HEK293 (cell line): ENCODE results near the gene CAMK2D.

Source experiments
- CTCF ChIA-PET: fragments of 350-600 bp; formaldehyde crosslinking; extraction: SDS; loops from one replicate; lab custom pipeline; 2021; ENCODE audit warnings: antibody characterized with exemption; lab: Yijun Ruan, JAX
- POLR2A ChIA-PET: fragments of 300-600 bp; formaldehyde crosslinking; extraction: SDS; loops from one replicate; lab custom pipeline; 2020; ENCODE audit warnings: antibody characterized with exemption, inconsistent platforms; lab: Yijun Ruan, JAX
- H3K27ac ChIP-seq: fragments of 200-500 bp; sonication (Bioruptor generic); 2 replicates; pipeline ENCODE4 v1.5.1; 2014; ENCODE audit warnings: low read depth, low read length, control low read depth, inconsistent platforms; ENCODE audit errors: extremely low read depth
- H3K36me3 ChIP-seq, 2 experiments: fragments of 200-500 bp in 1 of 2; sonication (Bioruptor generic) in 1 of 2; 1 replicate in 1 of 2; 2 replicates in 1 of 2; pipeline ENCODE4 v1.5.1; 2014 to 2017; ENCODE audit warnings: inconsistent platforms in 2 of 2, low read length in 2 of 2; ENCODE audit not compliant: control insufficient read depth in 2 of 2, insufficient read depth in 1 of 2
- H3K4me1 ChIP-seq: fragments of 200-500 bp; sonication (Bioruptor generic); 2 replicates; pipeline ENCODE4 v1.5.1; 2014; ENCODE audit warnings: mild to moderate bottlenecking, low read length, inconsistent platforms; ENCODE audit not compliant: control insufficient read depth, insufficient read depth
- H3K4me3 ChIP-seq: 2 replicates; pipeline ENCODE4 v1.5.1; 2011; ENCODE audit warnings: low read depth, mild to moderate bottlenecking, control low read depth, low read length, moderate library complexity
- H3K9me3 ChIP-seq: fragments of 200-500 bp; sonication (Bioruptor generic); 2 replicates; pipeline ENCODE4 v1.5.1; 2014; ENCODE audit warnings: low read depth, low read length, inconsistent platforms; ENCODE audit not compliant: control insufficient read depth, insufficient read depth
- EGR2 ChIP-seq: fragments of 450-650 bp; formaldehyde crosslinking; IDR thresholded peaks from 2 replicates; pipeline ENCODE4 v1.5.1; 2016; ENCODE audit warnings: low read depth, missing biosample characterization, missing genetic modification characterization
- GLIS2 ChIP-seq: fragments of 450-650 bp; formaldehyde crosslinking; IDR thresholded peaks from 2 replicates; pipeline ENCODE4 v1.5.1; 2016; ENCODE audit warnings: missing biosample characterization, missing genetic modification characterization
- HOXC10 ChIP-seq: sonication (generic); formaldehyde crosslinking; IDR thresholded peaks from 2 replicates; pipeline ENCODE4 v1.8.1; 2023; ENCODE audit warnings: mild to moderate bottlenecking, missing genetic modification reagents
- MYNN ChIP-seq: fragments of 450-650 bp; formaldehyde crosslinking; IDR thresholded peaks from 2 replicates; pipeline ENCODE4 v1.5.1; 2016; ENCODE audit warnings: missing biosample characterization, missing genetic modification characterization, borderline replicate concordance
- ZBTB8A ChIP-seq: fragments of 450-650 bp; formaldehyde crosslinking; IDR thresholded peaks from 2 replicates; pipeline ENCODE4 v1.5.1; 2016; ENCODE audit warnings: missing biosample characterization, missing genetic modification characterization
- ZEB2 ChIP-seq: fragments of 450-650 bp; formaldehyde crosslinking; IDR thresholded peaks from 2 replicates; pipeline ENCODE4 v1.5.1; 2016; ENCODE audit warnings: missing biosample characterization, missing genetic modification characterization
- ZIC2 ChIP-seq: fragments of 450-650 bp; formaldehyde crosslinking; IDR thresholded peaks from 2 replicates; pipeline ENCODE4 v1.5.1; 2016; ENCODE audit warnings: missing biosample characterization, missing genetic modification characterization
- ZNF114 ChIP-seq: fragments of 450-650 bp; formaldehyde crosslinking; IDR thresholded peaks from 2 replicates; pipeline ENCODE4 v1.5.0; 2017; ENCODE audit warnings: missing biosample characterization, missing genetic modification characterization
- ZNF146 ChIP-seq: fragments of 450-650 bp; formaldehyde crosslinking; IDR thresholded peaks from 2 replicates; pipeline ENCODE4 v1.5.1; 2016; ENCODE audit warnings: missing biosample characterization, missing genetic modification characterization
- ZNF157 ChIP-seq: fragments of 450-650 bp; formaldehyde crosslinking; IDR thresholded peaks from 2 replicates; pipeline ENCODE4 v1.5.1; 2016; ENCODE audit warnings: missing biosample characterization, missing genetic modification characterization
- ZNF169 ChIP-seq: fragments of 450-650 bp; formaldehyde crosslinking; IDR thresholded peaks from 2 replicates; pipeline ENCODE4 v1.5.1; 2016; ENCODE audit warnings: missing biosample characterization, missing genetic modification characterization
- ZNF184 ChIP-seq: fragments of 450-650 bp; IDR thresholded peaks from 2 replicates; pipeline ENCODE4 v1.5.1; 2018; ENCODE audit warnings: missing biosample characterization, mild to moderate bottlenecking, missing genetic modification characterization
- ZNF221 ChIP-seq: fragments of 450-650 bp; formaldehyde crosslinking; IDR thresholded peaks from 2 replicates; pipeline ENCODE4 v1.5.1; 2017; ENCODE audit warnings: missing biosample characterization, missing genetic modification characterization, borderline replicate concordance
- ZNF266 ChIP-seq: fragments of 450-650 bp; formaldehyde crosslinking; IDR thresholded peaks from 2 replicates; pipeline ENCODE4 v1.5.1; 2016; ENCODE audit warnings: missing biosample characterization, missing genetic modification characterization, low read depth
- ZNF292 ChIP-seq: fragments of 450-650 bp; formaldehyde crosslinking; IDR thresholded peaks from 2 replicates; pipeline ENCODE4 v1.5.1; 2016; ENCODE audit warnings: low read depth, missing biosample characterization, missing genetic modification characterization, borderline replicate concordance
- ZNF341 ChIP-seq: fragments of 450-650 bp; formaldehyde crosslinking; IDR thresholded peaks from 2 replicates; pipeline ENCODE4; 2016; ENCODE audit warnings: low read depth, missing biosample characterization, missing genetic modification characterization
- ZNF366 ChIP-seq: fragments of 450-650 bp; formaldehyde crosslinking; conservative IDR thresholded peaks from 2 replicates; pipeline ENCODE4 v1.5.1; 2016; ENCODE audit warnings: missing biosample characterization, missing genetic modification characterization
- ZNF416 ChIP-seq: fragments of 450-650 bp; formaldehyde crosslinking; IDR thresholded peaks from 2 replicates; pipeline ENCODE4 v1.5.1; 2016; ENCODE audit warnings: missing biosample characterization, missing genetic modification characterization
- ZNF473 ChIP-seq: fragments of 450-650 bp; formaldehyde crosslinking; IDR thresholded peaks from 2 replicates; pipeline ENCODE4 v1.5.1; 2017; ENCODE audit warnings: missing biosample characterization, missing genetic modification characterization
- ZNF48 ChIP-seq: fragments of 450-650 bp; formaldehyde crosslinking; IDR thresholded peaks from 2 replicates; pipeline ENCODE4 v1.5.1; 2016; ENCODE audit warnings: missing biosample characterization, missing genetic modification characterization
- ZNF529 ChIP-seq: fragments of 450-650 bp; formaldehyde crosslinking; IDR thresholded peaks from 2 replicates; pipeline ENCODE4 v1.5.1; 2017; ENCODE audit warnings: missing genetic modification characterization, missing biosample characterization; ENCODE audit not compliant: insufficient replicate concordance
- ZNF555 ChIP-seq: fragments of 450-650 bp; formaldehyde crosslinking; conservative IDR thresholded peaks from 2 replicates; pipeline ENCODE4 v1.5.1; 2017; ENCODE audit warnings: missing biosample characterization, mild to moderate bottlenecking, missing genetic modification characterization, inconsistent platforms
- ZNF664 ChIP-seq: fragments of 450-650 bp; formaldehyde crosslinking; IDR thresholded peaks from 2 replicates; pipeline ENCODE4 v1.5.1; 2016; ENCODE audit warnings: missing biosample characterization, missing genetic modification characterization
- ZNF704 ChIP-seq: fragments of 450-650 bp; formaldehyde crosslinking; IDR thresholded peaks from 2 replicates; pipeline ENCODE4 v1.5.1; 2016; ENCODE audit warnings: missing biosample characterization, missing genetic modification characterization
- ZNF791 ChIP-seq: fragments of 450-650 bp; formaldehyde crosslinking; IDR thresholded peaks from 2 replicates; pipeline ENCODE4 v1.5.1; 2016; ENCODE audit warnings: missing biosample characterization, missing genetic modification characterization
- ZNF792 ChIP-seq: fragments of 450-650 bp; formaldehyde crosslinking; IDR thresholded peaks from 2 replicates; pipeline ENCODE4 v1.5.1; 2016; ENCODE audit warnings: missing biosample characterization, missing genetic modification characterization
- ZNF843 ChIP-seq: fragments of 450-650 bp; formaldehyde crosslinking; IDR thresholded peaks from 2 replicates; pipeline ENCODE4 v1.5.1; 2016; ENCODE audit warnings: missing biosample characterization, missing genetic modification characterization

CAMK2D gene

DNA sequence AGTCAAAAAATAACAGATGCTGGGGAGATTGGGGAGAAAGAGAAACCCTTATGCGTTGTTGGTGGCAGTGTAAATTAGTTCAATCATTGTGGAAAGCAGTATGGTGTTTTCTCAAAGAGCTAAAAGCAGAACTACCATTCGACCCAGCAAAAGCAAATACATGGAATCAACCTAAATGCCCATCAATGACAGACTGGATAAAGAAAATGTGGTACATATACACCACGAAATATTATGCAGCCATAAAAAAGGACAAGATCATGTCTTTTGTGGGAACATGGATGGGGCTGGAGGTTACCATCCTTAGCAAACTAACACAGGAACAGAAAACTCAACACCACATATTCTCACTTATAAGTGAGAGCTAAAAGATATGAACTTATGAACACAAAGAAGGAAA, 188.9 kb downstream of the CAMK2D start:
- Histone ChIP-seq H3K9me3 (no peaks in the 10 kb centered on the region), H3K4me3 (no peak overlapping the region), H3K4me1 (peaks cover 10% of the 10 kb centered on the region), H3K36me3 (no peaks in the 10 kb centered on the region), H3K27ac (no peak overlapping the region)
- no peak for TF ChIP-seq ZNF266 (tag by site-specific recombination)
- TF ChIP-seq ZNF843 (tag by site-specific recombination): no peak
- peak; percentile 78 for TF ChIP-seq ZNF146 (tag by site-specific recombination)
- no peak for TF ChIP-seq ZNF664 (tag by site-specific recombination)
- no peak for TF ChIP-seq ZNF473 (tag by site-specific recombination)
- ChIA-PET CTCF (interaction anchor here (0.6 to 1.4 kb wide), 3 partner anchors 11 to 69 kb away, joined by 3 to 4 read pairs (median 4); no protein-coding TSS in a partner anchor), POLR2A (no interaction called here)

GRCh38 chr4:113566015-113566795, 195.3 kb downstream of the CAMK2D start:
- TF ChIP-seq ZNF48: no peak
- TF ChIP-seq ZNF555 (tag by site-specific recombination): no peak
- no peak for TF ChIP-seq ZBTB8A (tag by site-specific recombination)
- no peak for TF ChIP-seq ZNF704 (tag by site-specific recombination)
- no peak for TF ChIP-seq ZNF791 (tag by site-specific recombination)
- TF ChIP-seq ZNF792: no peak
- TF ChIP-seq ZNF221: no peak
- TF ChIP-seq ZNF184 (tag by site-specific recombination): no peak
- TF ChIP-seq GLIS2 (tag by site-specific recombination): no peak
- TF ChIP-seq ZNF529 (tag by site-specific recombination): no peak
- TF ChIP-seq ZNF114 (tag by site-specific recombination): no peak
- no peak for TF ChIP-seq ZIC2 (tag by site-specific recombination)
- no peak for TF ChIP-seq ZEB2
- no peak for TF ChIP-seq EGR2 (tag by site-specific recombination)
- no peak for TF ChIP-seq ZNF341 (tag by site-specific recombination)
- ChIA-PET CTCF (no interaction called here), POLR2A (no interaction called here)
- Histone ChIP-seq H3K4me3 (no peak overlapping the region), H3K36me3 (no peaks in the 10 kb centered on the region), H3K4me1 (peaks cover 3% of the 10 kb centered on the region; the same call in 1 of the 2 replicates), H3K27ac (no peak overlapping the region), H3K9me3 (no peaks in the 10 kb centered on the region)

- TF ChIP-seq ZNF157 (no peak), ZEB2 (no peak), ZNF366 (tag by site-specific recombination) (no peak), HOXC10 (CRISPR knock-in tag) (no peak), ZNF292 (no peak), MYNN (tag by site-specific recombination) (no peak), ZNF416 (tag by site-specific recombination) (no peak), ZNF169 (tag by site-specific recombination) (no peak)
- TF ChIP-seq, all 188 proteins: peak for 0
- Histone ChIP-seq H3K9me3 (no peaks in the 10 kb centered on the region), H3K27ac (no peak overlapping the region), H3K36me3 (no peaks in the 10 kb centered on the region), H3K4me1 (peaks cover 3% of the 10 kb centered on the region; the same call in 1 of the 2 replicates), H3K4me3 (no peak overlapping the region)
- ChIA-PET POLR2A (no interaction called here), CTCF (no interaction called here)
Observed at GRCh38 chr4:113565702-113566012, 195.9 kb downstream of the CAMK2D start.
